HG03108 (cell line): Measurements from ENCODE around the gene SLX4IP.
A peak's percentile ranks its signal among the peaks of the same experiment; 100 is the strongest.
"Not testable (repeated sequence)": the region's sequence is repeated elsewhere in the genome, so short reads cannot be mapped to it uniquely, and the experiment has no call there.

Source experiments
- ATAC-seq: cut with Tn5 transposase; IDR thresholded peaks from one replicate; pipeline ENCODE4 v1.9.1; 2021; ENCODE audit warnings: moderate library complexity; ENCODE audit not compliant: unreplicated experiment

The SLX4IP gene

DNA sequence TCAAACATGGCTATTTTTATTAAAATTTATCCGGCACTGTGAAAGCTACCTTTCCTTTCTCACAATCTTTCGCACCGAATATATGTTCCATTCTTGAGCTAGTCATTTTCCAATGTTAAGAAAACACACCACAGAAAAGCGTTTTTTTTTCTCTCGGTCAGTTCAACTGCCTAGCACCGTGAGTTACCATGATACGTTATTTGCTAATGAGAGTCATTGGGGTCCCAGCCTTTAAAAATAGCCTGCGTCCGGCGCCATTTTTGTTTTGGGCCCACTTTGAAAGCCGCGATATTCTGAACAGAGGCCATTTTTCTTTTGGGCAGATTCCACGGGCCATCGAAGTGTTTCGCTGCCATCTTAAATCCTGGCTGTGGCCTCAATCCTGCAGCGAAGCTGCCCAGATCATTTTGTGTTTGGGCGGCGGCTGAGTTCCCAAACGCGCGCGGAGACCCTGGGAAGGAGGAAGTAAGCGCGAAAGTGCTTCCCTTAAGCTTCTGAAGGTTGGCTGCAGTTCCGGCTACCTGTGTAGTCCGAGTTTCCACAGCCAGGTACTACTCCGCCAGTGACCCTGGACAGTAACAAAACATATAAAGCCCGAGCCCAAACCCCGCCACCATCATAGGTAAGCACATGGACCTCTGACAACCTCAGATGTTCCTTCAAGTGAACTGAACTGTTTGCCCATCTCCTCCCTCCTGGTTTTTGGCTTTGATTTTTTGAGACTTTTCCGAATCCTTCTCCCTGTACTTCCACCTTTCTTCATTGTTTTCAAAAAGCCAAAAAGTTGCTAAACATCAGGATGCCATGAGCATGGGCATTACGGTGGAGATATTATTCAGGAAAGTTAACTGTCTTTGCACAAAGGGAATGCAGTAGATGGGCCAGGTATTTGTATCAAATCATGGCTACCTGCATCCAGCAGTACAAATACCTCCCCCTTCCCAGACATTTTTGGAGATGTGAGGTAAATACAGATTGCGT lies at the start of gene SLX4IP:
Gene SLX4IP, plus strand, starts transcription at position 474 of the 981 bp plus-strand sequence. CDS start 22,900 bp downstream, outside the sequence.
- ATAC-seq: peak; percentile 64

DNA sequence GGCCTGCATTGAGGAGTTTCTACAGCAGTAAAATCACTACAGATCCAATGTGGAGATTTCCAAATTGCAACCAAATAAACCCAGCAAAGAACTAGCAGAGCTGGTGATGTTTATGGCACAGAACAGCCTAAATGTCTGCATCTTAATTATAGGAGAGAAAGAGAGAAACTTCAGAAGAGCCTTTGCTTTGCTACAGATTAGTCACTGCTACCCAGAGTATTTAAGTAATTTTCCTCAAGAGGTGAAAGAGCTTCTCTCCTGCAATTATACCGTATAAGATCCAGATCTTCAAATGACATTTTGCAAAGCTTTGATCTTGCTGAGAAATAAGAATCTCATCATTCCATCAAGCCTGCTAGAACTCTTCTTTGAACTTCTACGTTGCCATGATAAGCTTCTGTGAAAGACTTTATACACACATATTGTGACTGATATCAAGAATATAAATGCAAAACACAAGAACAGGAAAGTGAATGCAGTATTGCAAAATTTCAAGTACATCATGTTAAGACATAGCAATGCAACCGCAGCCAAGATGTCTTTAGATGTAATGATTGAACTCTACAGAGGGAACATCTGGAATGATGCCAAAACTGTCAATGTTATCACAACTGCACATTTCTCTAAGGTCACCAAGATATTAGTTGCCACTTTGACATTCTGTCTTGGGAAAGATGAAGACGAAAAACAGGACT lies 49.1 kb upstream of the SLX4IP start:
- ATAC-seq: no peak

DNA sequence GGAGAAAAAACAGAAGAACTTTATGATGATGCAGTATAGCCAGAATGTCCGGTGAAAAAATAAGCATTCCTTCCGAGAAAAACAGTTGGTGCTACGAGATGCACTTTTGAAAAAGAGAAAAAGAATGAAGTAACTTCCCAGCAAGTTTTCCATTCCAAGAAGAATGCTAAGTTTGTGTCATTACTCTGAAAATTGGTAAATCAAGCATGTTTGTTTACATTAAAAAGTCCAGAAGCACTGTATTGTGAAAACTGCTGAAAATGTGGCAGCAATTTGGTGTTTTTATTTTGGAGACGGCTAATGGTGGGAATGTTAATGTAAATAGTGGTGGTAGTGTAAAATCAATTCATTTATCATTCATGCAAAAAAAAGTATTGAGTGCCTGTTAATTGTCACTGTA lies 47.4 kb upstream of the SLX4IP start:
- no peak for ATAC-seq

DNA sequence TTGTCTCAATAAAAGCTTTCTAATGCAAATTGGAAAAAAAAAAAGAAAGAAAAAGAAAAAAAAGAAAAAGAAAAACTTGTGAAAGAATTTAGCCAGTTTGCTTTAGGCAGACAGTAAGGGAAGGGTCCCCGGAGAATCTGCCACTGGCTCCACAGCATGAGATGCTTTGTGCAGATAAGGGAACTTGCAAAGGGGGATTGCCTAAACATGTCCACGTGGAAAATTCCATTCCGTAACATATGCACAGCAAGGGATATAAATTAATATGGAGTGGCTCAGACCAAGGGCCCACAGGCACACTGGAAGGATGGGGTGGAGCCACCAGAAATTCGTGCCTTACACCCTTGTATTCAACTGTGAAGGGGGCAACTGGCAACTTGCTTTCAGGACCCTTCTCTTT lies 46.5 kb upstream of the SLX4IP start:
- ATAC-seq: no peak

DNA sequence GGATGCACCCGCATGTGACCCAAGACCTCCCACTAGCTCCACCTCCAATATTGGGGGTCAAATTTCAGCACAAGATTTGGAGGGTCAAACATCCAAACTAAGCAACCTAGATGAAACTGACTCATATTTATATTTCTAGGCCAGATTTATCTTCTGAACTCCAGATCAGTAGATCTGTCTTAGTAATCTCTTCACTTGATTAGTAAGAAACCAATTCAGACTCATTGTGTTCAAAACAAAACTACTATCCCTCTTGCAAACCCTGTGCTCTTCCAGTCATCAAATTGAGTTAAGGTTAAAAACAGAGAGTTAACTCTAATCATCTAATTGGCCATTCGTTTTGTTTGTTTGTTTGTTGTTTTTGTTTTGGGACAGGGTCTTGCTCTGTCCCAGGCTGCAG lies 44.4 kb upstream of the SLX4IP start:
- no peak for ATAC-seq

DNA sequence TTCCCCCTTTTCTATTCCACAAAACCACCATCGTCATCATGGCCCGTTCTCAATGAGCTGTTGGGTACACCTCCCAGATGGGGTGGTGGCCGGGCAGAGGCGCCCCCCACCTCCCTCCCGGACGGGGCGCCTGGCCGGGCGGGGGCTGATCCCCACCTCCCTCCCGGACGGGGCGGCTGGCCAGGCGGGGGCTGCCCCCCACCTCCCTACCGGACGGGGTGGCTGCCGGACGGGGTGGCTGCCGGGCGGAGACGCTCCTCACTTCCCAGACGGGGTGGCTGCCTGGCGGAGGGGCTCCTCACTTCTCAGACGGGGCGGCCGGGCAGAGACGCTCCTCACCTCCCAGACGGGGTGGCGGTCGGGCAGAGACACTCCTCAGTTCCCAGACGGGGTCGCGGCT lies 40.4 kb upstream of the SLX4IP start:
- not testable (repeated sequence) for ATAC-seq

DNA sequence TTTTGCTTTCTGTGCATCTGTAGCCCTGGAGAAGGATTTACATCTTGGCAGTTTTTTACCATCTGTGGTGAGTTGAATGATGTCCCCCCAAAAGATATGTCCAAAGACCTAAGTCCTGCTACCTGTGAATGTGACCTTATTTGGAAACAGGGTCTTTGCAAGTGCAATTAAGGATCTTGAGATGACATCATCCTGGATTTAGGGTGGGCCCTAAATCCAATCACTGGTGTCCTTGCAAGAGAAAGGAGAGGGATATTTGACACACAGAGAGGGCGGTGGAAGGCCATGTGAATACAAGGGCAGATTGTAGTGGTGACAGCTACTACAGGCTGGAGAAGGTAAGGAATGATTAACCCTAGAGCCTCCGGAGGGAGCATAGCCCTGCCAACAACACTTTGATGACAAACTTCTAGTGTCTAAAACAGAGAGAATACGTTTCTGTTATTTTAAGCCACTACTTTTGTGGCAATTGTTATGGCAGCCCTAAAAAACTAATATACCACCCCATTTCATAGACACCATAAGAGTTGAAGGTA lies 36.2 kb upstream of the SLX4IP start:
- no peak for ATAC-seq

DNA sequence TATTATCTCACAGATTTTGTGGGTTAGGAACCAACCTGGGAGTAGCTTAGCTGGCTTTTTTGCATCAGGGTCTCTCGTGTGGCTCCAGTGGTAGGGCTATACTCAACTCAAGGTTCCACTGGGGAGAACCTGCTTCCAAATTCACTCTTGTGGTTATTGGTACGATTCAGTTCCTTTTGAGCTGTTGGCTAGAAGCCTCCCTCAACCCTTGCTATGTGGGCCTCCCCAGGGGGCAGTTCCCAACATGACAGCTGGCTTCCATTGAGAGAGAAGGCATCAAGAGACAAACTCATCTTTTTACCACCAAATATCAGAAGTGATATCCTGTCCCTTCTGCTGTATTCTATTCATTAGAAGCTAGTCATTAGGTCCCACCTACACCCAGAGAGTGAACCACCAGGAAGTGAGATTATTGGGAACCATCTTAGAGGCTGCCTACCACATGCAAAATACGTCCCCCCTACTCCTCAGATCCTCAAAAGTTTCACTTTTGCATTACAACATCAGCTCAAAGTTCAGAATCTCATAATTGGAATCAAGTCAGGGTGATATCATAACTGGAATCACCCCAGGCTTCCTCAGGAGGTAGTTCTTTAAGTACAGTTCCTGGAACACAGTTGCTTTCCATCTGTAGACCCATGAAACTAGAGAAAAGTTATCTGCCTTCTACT lies 32.0 kb upstream of the SLX4IP start:
- no peak for ATAC-seq

DNA sequence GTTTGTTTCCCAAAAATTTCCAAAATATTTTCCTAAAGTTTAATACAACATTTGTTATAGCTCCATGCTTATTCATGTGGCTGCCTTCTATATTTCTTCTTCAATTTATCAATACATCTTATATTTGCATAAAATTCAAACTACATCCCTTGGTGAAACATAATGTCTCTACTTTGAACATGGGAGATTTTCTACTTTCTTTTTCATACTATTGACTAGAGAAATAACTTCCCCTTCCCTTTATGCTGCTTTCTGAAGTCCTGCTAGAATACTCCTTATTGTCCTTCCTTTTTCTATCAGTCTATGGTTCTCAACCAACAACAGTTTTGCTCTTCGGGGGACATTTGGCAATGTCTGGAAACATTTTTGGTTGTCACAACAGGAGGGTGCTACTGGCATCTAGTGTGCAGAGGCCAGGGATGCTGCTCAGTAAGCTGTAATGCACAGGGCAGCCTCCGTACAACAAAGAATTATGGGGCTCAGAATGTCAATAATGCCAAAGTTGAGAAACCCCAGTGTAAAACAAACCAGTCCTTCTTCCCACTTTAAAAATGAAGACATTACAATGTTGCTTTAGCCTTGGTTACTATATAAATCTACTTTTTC lies 31.0 kb upstream of the SLX4IP start:
- ATAC-seq: no peak

DNA sequence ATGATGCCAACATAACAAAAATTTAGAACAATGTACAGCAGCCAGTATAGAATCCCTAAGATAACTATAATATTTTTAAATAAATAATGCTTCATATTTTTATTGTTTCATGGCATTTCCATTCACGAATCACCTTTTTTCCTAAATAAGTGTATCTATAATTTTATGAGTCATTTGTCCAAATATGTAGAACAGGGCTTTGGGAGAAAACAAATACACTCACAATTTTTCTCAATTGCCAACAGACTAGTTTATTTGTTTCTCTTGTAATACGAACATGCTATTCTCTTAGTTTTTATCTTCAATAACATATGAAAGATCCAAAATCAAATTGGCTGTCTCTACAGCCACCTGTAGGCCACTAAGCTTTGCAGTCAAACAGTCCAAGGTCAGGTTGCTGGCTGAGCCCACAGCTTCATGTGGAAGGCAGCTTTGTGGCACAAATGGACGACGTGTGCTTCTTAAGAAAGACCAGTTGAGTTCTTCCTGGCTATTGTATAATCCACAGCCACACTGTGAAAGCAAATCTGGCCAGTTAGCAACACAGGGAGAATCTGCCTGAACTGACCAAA lies 30.1 kb upstream of the SLX4IP start:
- ATAC-seq: no peak

DNA sequence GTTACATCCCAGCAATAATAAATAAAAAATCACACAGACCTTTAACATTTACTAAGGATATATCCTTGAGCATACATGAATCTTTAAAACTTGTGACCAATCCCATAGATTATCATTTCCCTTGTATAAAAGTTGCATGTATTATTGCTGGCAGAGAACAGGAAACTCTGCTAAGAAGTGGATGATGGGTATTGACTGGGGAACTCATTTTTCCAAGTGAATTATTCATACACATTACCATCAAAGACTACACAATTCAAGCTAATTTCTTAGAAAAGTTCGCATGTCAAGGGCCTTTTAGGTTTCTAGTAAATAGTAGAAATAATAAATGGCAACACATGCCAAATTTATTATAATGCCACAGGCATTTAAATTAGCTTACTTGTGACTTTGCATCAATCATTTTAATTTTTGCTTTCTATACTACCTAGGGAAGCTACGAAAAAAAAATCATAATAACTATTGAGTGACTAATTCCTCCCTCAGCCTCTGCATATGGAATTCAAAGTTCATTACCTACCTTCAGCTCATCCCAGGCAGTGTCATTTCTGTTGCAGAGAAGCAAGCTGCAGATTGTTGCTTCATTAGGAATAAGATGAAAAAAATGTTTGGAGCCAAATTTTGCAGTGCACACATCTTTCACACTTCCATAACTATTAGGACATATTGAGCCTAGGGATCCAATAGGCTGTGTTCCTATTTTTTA lies 26.8 kb upstream of the SLX4IP start:
- ATAC-seq: no peak

DNA sequence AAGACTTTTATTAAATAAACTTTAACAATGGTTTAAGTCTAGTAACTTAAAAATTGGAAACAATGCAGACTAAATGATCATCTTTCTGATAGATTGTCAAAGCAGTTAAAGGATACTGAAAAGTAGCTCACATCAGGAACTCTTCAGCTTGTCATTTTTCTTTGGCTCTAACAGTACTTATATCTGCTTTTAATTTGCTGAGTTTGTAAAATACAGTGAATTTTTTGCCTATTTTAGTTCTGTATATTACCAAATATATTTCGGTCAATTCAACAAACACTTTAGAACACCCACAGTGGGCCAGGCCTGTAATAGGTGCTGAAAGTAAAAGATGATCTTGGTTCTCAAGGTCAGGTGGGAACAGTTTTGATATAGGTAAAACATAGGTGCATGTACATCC lies 23.4 kb upstream of the SLX4IP start:
- ATAC-seq: no peak

DNA sequence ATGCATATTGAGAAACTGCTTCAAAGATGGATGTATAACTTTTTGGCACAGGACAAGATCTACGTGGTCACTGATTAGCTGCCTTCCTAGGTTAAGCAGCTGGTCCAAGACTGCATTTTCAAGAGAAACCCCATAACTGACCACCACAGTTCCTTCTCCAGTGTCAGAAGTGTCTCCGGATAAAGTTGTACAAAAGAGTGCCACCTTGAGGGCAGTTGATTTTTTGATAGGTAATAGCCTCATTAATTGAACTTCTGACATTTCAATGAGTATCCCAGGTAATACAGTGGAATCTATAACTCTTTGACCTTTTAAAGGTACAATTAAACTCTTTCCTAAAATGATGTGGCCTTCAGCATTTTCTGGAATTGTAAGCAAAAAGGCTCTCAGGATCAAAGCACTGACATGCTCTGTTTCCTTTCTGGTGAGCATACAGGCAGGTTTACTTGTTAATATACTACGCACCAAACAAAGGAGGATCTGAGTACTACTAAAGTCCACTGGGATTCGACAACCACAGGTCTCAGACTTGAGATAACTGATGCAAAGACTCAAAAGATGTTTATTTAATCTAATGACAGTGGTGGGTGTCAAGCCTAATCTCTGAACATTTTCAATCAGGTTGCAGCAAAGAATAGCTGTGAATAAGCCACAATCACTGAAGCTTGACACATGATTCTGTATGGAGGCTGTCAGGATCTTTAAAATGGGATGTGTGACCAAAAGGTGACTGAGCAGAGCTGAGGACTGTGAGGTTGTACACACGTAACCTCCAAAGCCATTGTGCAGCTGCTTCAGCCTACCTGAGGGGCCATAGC lies 22.3 kb upstream of the SLX4IP start:
- peak; percentile 77 for ATAC-seq

DNA sequence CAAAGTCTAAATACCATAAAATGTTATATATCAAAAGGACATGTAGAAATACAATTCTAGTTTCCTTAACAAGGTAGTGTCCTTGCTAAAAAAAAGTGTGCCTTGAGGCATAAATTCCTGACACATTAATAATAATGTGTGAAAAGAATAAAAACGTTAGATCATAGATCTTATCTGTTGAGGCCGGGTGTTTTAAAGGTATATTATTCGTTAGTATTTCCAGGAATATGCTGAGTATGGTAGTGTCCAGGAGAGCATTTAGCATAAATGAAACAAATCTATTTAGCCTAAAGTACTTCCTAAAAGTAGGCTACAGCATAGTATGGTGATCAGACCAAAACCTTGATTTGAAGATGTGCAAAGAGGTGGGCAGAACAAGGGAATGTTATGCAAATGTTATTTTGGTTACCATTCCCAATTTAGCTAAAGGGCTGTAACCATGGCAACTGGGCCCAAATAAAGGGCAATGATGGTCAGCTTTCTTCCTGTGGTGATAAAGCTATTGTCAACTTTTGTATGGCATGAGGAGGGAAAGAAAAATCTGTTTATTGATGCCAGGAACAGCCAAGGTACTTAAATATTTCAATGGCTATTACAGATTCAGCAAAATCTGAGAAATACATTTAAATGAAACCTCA lies 20.0 kb upstream of the SLX4IP start:
- no peak for ATAC-seq

DNA sequence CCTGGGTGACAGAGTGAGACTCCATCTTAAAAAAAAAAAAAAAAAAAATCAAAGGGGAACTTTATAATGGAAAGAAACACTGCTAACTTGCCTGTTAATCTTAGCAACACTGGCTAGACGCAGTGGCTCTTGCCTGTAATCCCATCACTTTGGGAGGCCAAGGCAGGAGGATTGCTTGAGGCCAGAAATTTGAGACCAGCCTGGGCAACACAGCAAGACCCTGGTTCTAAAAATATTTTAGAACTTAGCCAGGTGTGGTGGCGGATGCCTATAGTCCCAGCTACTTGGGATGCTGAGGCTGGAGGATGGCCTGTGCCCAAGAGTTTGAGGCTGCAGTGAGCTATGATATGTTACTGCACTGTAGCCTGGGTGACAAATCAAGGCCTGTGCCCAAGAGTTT lies 17.9 kb upstream of the SLX4IP start:
- not testable (repeated sequence) for ATAC-seq

DNA sequence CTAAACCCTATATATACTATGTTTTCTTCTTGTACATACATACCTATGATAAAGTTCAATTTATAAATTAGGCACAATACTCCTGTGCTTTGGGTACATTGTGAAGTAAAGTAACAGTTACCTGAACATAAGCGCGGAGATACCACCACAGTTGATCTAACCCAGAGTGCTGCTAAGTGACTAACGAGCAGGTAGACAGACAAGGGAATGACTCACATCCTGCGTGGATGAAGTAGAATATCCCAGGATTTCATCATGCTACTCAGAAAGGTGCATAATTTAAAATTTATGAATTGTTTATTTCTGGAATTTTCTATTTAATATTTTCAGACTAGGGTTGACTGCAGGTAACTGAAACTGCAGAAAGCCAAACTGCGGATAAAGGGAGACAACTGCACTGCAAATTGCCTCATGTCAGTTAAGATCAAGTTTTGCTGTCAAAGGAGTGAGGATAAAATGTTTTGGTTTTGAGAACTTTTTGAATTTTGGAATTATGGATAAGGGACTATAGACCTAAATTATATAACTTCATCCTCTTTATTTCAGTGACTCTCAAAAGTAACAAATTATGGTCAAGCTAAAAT lies 15.5 kb upstream of the SLX4IP start:
- no peak for ATAC-seq

DNA sequence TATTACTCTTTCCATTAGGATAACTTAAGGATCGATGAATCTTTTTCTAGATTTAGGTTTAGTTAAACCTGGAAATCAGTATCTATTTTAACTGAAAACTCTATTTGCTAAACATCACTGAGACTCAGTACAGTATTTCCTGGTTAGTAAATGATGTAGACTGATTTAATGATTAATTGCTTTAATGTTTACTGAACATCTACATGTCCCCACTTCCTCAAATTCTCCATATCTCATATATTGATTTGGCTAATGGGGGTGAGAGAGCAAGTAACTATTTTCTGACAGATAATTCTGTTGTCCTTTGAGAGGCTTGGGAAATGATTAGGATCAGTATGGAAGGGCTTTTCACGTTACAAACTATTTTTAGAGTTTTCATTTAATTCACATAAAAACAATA lies 11.4 kb upstream of the SLX4IP start:
- ATAC-seq: peak; percentile 72

DNA sequence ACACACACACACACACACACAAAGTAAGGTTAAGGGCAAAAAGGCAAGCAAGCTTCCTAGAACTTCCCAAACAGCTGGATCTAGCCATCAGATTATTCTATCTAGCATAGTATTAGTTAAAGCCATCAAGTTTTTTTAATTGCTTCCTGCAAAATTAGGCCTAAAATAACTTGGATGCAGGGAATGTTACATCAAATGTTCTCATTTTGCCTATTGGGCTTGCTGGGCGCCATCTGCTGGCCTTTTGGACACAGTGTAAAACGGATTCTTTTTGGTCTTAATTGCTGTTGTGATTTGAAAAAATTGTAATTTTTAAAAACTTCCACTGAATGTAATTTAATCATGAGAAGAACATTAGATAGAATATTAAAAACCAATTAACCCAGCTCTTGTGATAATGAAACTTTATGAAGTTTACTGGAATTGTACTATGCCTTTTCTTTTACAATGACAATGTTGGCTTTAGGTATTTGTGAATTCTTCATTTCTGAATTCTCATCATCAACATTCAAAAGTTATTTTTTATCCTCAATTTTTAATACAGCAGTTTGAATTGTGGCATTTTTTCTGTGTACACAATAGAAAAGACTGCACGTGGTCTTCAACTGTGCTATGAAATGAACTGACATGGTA lies 7.9 kb upstream of the SLX4IP start:
- ATAC-seq: no peak
